Measurements from ENCODE around the gene SLC16A3. TPM values are rescaled to one million over a fixed set of nuclear protein-coding genes. Genes with fewer than 3 reads are reported as not detected.

Gene SLC16A3
- total RNA-seq, 2 donors from 2014 or later: 53.7 to 65.6 TPM

GRCh38 chr17:82274134-82275020, 45.5 kb downstream of the SLC16A3 start:
- no peak for DNase-seq (ENCODE audit: low spot score)
- intact Hi-C loops (cut with DNase I): no loop called here

- intact Hi-C loops (cut with DNase I): no loop called here
- no peak for DNase-seq (ENCODE audit: low spot score)
Measured at GRCh38 chr17:82275326-82275725, 46.5 kb downstream of the SLC16A3 start.

DNA sequence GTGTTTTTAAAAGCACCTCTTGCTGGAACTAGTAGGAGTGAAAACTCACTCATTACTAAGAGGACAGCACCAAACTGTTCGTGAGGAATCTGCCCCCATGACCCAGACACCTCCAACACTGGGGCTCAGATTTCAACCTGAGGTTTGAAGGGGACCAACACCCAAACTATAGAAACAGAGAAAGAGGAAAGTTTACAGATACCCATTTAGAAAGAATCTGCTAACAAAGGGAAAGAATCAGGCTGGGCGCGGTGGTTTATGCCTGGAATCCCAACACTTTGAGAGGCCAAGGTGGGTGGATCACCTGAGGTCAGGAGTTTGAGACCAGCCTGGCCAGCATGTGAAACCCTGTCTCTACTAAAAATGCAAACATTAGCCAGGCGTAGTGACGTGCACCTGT, 48.1 kb downstream of the SLC16A3 start:
- intact Hi-C loops (cut with DNase I): no loop called here

DNA sequence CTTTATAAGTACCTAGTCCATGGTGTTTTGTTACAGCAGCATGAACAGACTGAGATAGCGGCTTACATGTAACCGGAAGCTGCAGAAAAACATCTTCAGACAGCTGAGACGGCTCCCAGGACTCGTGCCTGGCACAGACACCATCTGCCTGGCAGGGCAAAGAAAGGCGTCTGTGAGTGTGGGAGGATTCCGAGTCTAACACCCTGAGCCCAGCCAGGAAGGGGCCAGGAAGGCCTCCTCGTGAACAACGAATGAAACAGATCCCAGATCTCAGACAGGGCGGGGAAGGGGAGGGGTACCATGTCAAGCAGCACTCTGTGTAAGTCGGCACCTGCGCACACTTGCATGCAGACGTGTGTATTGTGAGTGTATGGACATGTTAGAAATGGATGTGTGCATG, 49.0 kb downstream of the SLC16A3 start:
- DNase-seq (ENCODE audit: low spot score): no peak
- intact Hi-C loops (cut with DNase I): no loop called here

More for the DNA sequence above, 48.1 kb downstream of the SLC16A3 start:
- DNase-seq (ENCODE audit: low spot score): no peak

- intact Hi-C loops (cut with DNase I): no loop called here
- DNase-seq (ENCODE audit: low spot score): no peak
Measured at GRCh38 chr17:82278308-82278707, 49.5 kb downstream of the SLC16A3 start.

DNA sequence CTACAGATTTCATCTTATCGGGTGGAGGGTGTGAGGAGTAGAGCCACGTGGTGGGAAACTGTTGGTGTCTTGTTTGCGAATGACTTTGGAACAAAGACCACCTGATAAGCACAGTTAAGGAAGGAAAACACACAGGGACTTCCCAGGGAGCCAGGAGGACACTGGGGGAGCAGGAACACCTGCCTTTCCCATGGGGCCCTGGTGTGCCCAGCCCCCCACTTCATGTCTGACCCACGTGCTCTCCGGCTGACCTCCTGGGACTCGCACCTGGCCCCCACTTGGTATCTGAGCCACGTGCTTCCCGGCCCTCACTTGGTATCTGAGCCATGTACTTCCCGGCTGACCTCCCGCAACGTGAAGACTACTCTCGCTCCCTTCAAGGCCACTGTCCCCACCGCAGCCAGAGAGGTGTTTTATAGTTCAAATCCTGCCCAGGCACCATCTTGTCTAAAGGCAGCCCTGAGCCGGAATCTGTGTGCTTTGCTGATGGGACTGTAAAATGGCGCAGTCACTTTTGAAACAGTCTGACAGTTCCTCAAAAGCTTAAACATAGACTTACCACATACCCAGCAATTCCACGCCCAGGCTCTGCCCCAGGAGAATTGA, 50.0 kb downstream of the SLC16A3 start:
- intact Hi-C loops (cut with DNase I): no loop called here

DNA sequence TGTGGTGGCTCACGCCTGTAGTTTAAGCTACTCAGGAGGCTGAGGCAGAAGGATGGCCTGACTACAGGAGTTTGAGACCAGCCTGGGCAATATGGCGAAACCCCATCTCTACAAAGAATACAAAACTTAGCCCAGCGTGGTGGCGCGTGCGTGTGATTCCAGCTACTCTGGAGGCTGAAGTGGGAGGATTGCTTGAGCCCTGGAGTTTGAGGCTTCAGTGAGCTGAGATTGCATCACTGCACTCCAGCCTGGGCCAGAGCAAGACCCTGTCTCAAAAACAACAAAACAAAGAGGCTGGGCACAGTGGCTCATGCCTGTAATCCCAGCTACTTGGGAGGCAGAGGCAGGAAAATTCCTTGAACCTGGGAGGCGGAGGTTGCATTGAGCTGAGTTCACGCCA, 51.7 kb downstream of the SLC16A3 start:
- intact Hi-C loops (cut with DNase I): no loop called here
- no peak for DNase-seq (ENCODE audit: low spot score)

More for the DNA sequence above, 50.0 kb downstream of the SLC16A3 start:
- DNase-seq (ENCODE audit: low spot score): no peak

DNA sequence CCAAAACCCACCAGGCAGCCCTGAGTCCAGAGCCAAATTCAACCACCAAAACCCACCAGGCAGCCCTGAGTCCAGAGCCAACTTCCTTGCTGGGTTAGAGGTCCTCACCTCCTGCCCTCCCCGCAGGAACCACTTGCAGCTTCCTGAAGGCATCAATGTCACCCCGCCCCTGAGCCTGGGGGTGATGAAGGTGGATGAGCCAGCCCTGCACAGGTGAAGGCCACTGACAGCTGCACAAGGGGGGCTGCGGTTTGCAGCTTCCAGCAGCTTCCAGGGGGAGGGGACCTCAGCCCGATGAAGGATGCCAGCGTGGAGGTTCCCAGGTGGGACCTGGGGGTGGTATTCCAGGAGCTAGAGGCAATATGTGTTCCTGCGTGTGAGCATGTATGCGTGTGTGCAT, 52.2 kb downstream of the SLC16A3 start:
- no peak for DNase-seq (ENCODE audit: low spot score)
- intact Hi-C loops (cut with DNase I): no loop called here

DNA sequence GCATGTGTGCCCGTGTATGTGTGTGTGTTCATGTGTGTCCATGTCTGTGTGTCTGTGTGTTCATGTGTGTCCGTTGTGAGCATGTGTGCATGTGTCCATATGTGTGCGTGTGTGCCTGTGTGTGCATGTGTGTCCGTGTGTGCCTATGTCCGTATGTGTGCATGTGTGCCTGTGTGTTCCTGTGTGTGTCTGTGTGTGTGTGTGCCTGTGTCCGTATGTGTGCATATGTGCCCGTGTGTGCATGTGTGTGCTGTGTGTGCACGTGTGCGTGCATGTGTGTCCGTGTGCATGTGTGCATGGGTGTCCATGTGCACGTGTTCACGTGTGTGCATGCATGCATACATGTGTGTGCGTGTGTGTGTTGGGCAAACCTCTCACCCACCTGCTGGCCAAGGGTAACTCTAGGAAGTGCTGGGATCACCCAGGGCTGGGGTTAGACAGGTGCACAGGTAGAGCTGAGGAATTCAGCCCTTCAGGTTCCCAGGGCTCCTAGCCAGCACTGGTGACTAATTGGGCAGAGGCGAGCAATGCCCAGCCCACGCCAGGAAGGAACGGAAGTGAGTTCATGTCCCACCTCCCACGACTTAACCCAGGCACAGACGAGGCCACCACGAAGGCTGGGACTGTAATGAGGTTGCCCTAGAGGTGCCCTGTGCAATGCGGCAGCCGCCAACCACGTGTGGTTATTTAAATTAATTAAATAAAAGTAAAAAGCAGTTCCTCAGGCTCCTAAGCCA, 52.8 kb downstream of the SLC16A3 start:
- intact Hi-C loops (cut with DNase I): no loop called here
- no peak for DNase-seq (ENCODE audit: low spot score)

DNA sequence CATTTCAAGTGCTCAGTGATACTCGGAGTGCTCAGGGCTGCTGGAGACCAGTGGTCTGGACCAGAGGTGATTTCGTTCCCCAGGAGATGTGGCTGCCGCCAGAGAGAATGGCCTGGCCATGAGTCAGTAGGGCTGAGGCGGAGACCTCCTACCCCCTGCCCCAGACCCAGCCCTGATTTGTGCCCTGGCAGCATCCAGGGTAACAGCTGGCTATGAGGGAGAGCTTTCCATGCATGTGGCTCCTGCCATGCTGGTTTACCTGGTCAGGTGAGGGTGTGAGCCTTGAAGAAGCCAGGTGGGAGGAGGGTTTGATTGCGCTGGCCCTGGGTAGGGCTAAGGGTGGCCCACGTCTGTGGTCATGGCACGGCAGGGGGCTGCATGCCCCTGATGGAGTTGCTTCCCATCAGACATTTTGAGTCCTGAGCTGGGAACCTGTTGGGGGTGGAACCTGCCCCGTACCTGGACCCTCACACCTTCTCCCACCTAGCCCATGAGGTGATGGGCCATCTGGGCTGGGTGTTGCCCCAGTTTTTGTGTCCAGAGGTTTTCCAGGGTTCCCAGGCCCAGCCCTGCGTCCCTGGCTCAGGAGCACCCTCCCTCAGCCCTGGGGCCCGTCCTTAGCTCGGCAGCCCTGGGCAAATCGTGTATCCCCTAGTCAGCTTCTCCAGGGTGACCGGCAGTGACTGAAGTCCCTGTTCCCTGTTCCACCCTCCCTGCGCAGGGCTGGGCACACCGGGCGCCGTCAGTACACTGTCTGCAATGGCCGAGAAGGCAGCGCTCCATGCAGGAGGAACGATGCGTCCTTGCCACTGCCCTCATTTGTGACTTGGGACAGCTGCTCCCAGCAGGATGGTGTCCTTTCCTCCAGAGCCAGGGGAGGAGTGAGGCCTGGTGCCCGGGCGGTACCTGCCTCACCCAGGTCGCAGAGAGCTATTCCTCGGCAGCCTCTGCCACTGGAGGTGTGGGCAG, 53.7 kb downstream of the SLC16A3 start:
- no peak for DNase-seq (ENCODE audit: low spot score)
- intact Hi-C loops (cut with DNase I): no loop called here

DNA sequence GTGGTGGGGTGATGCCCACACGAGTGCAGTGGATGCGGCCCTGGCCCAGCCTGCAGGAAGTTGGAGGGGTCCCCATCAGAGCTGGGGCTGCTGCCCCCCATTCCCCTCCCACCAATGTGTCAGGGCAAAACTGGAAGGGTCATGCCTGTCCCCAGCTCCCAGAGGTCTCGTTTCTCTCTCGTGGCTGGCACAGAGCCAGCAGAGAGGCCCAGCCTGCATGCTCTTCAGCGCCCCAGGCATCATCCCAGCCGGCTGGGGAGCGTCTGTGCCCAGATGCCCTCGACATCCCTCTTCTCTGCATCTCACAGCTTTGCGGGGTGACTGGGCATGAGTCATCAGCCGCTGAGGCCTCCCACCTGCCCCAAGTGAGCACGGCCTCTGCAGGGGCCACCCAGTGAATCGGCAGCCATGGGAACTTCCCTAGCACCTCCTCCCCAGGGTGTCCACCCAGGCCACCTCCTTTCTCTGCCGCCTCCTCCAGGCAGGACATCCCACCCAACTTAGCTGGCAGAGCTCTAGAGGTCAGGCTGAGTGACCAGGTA, 54.4 kb downstream of the SLC16A3 start:
- intact Hi-C loops (cut with DNase I): no loop called here
- DNase-seq (ENCODE audit: low spot score): no peak

DNA sequence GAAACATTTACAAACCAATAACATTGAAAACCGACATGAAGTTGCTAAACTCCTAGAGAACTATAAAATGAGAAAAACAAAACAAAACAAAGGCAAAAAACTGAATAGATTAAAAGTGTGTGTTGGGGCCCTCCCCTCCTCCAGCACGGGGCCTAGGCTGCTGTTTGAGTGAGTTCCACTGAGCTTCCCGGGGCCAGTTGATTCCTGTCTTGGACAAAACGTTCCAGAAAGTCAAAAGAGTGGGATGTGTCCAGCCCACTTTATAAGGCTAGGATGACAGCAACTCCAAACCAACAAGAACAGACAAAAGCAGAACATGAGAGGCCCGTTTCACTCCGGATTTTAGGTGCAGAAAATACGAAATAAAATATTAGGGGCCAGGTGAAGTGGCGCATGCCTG, 56.3 kb downstream of the SLC16A3 start:
- intact Hi-C loops (cut with DNase I): no loop called here
- DNase-seq (ENCODE audit: low spot score): no peak

- DNase-seq (ENCODE audit: low spot score): no peak
- intact Hi-C loops (cut with DNase I): no loop called here
Measured at GRCh38 chr17:82287013-82287867, 58.4 kb downstream of the SLC16A3 start.

DNA sequence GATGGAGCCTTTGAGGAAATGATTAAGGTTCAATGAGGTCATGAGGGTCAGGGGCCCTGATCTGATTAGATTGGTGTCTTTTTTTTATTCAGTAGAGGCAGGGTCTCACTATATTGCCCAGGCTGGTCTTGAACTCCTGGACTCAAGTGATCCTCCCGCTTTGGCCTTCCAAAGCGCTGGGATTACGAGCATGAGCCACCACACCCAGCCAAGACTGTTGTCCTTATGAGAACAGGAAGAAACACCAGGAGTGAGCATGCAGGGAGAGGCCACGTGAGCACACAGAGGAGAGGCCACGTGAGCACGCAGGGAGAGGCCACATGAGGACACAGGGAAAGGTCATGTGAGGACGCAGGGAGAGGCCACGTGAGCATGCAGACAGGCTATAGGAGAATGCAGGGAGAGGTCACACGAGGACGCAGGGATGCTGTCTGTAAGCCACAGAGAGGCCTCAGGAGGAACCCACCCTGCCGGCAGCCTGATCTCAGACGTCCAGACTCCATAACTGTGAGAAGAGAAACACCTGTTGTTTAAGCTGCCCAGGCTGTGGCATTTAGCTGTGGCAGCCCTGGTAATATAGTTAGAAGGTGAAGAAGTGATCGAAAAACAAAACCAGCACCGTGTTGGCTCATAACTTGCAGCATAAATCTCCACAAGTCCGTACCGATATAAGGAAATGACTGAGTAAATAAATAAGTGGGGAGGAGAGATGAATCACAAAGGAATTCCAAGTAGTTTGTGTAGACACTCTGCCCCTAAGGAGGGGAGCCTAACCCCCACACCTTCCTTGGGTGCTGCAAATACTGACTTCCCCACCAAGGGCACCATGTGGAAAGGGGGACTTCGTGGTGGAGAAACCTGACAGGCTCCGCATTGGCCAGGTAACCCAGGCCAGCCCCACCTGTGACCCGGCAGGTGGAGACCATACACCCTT, 59.3 kb downstream of the SLC16A3 start:
- intact Hi-C loops (cut with DNase I): no loop called here
- no peak for DNase-seq (ENCODE audit: low spot score)

Measured in posterior vena cava (tissue), 2 donors.